HCT116 (cell line): ENCODE data around the gene ADAMTSL2.

Experiments used
- EZH2phosphoT487 ChIP-seq: fragments of 200-600 bp; IDR thresholded peaks from 2 replicates; pipeline ENCODE4 v1.6.1; 2018; ENCODE audit warnings: antibody characterized with exemption, borderline replicate concordance
- POLR2A ChIP-seq: IDR thresholded peaks from 2 replicates; pipeline ENCODE4 v1.7.0; 2011; ENCODE audit warnings: borderline replicate concordance; ENCODE audit not compliant: insufficient read depth, insufficient read length; ENCODE audit errors: extremely low read depth
- SP1 ChIP-seq: IDR thresholded peaks from 2 replicates; pipeline ENCODE4 v1.6.1; 2012; ENCODE audit warnings: low read depth
- TCF7L2 ChIP-seq: IDR thresholded peaks from 2 replicates; pipeline ENCODE4 v1.7.0; 2011; ENCODE audit warnings: borderline replicate concordance, inconsistent platforms; ENCODE audit not compliant: insufficient read depth, insufficient read length; ENCODE audit errors: extremely low read depth

DNA sequence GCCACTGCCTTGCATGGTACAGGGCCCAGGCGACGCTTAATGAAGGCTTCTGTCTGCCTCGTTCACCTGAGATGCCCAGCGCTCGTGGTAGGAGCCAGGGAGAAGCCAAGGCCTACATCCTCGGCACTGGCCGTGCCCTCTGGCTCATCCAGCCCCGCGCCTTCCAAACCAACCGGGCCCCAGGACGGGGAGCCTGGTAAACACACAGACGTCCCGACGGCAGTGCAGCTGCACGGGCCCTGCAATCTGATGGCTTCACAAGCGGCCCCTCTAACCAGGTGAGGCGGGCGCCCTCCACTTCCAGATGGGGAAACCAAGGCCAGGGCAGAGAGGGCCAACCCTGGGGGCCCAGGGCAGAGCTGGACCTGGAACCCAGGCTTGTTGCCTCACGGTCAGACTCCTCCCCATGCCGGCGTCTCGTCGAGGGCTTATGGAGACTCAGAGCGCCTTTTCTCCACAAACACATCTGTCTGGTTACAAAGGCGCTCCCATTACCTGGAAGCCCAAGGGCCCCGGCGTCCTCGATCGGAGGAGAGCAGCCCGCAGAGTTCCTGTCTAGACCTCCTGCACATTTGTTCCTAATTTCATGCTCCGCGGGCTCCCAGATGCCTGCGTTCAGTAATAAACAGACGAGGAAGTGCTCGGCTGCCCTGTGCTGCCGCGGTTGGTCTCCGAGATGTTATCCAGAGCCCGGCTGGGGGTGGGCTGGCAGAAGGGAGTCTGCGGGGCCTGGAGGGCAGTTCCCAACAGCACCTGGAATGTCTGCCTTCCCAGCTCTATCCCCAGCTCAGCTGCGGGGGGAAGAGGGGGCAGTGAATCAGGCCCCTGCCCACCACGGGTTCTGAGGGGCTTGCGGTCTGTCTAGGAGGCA, 51.2 kb downstream of the ADAMTSL2 start:
- no peak for TF ChIP-seq POLR2A
- TF ChIP-seq EZH2phosphoT487, result no peak
- TF ChIP-seq SP1, result no peak
- TF ChIP-seq TCF7L2, result no peak
